SK-N-SH treated with all-trans-retinoic acid at 6 μM for 48 hours (cell line): Measurements from ENCODE around the gene ADAM19.
A peak's percentile ranks its signal among the peaks of the same experiment; 100 is the strongest.

Experiments
- ATAC-seq: fragments of 200-7000 bp; cut with Tn5 transposase; 3 replicates; pipeline ENCODE4 v1.9.1; 2020; ENCODE audit warnings: mild to moderate bottlenecking, moderate library complexity
- ARNTL ChIP-seq: fragments of 450-650 bp; formaldehyde crosslinking; IDR thresholded peaks from 2 replicates; pipeline ENCODE4 v1.5.0; 2020; ENCODE audit warnings: low read depth, mild to moderate bottlenecking, moderate library complexity, borderline replicate concordance
- BACH2 ChIP-seq: fragments of 250-450 bp; sonication (Bioruptor Pico); IDR thresholded peaks from 2 replicates; pipeline ENCODE4 v1.9.0; 2021; ENCODE audit warnings: mild to moderate bottlenecking, borderline replicate concordance
- CSDC2 ChIP-seq: fragments of 250-450 bp; sonication (Bioruptor Pico); IDR thresholded peaks from 2 replicates; pipeline ENCODE4 v1.5.0; 2020; ENCODE audit warnings: mild to moderate bottlenecking, moderate library complexity
- ESRRG ChIP-seq: fragments of 250-450 bp; sonication (Bioruptor Pico); IDR thresholded peaks from 2 replicates; pipeline ENCODE4 v1.6.1; 2021; ENCODE audit warnings: mild to moderate bottlenecking
- GLIS3 ChIP-seq: fragments of 250-450 bp; sonication (Bioruptor Pico); IDR thresholded peaks from 2 replicates; pipeline ENCODE4 v1.5.0; 2020; ENCODE audit warnings: mild to moderate bottlenecking, moderate library complexity
- ISL1 ChIP-seq: fragments of 250-450 bp; sonication (Bioruptor Pico); IDR thresholded peaks from 2 replicates; pipeline ENCODE4 v2.1.2; 2022; ENCODE audit warnings: mild to moderate bottlenecking, moderate library complexity
- OSR1 ChIP-seq: fragments of 250-450 bp; sonication (Bioruptor Pico); IDR thresholded peaks from 2 replicates; pipeline ENCODE4 v1.8.0; 2022; ENCODE audit warnings: moderate library complexity, mild to moderate bottlenecking, inconsistent platforms
- PPARA ChIP-seq: fragments of 250-450 bp; sonication (Bioruptor Pico); IDR thresholded peaks from 2 replicates; pipeline ENCODE4 v1.5.0; 2020; ENCODE audit warnings: mild to moderate bottlenecking, borderline replicate concordance
- RARB ChIP-seq: fragments of 250-450 bp; sonication (Bioruptor Pico); IDR thresholded peaks from 2 replicates; pipeline ENCODE4 v1.8.0; 2021; ENCODE audit warnings: mild to moderate bottlenecking, moderate library complexity
- SNAI2 ChIP-seq: fragments of 250-450 bp; sonication (Bioruptor Pico); IDR thresholded peaks from 2 replicates; pipeline ENCODE4 v1.5.0; 2020; ENCODE audit warnings: mild to moderate bottlenecking, moderate library complexity
- TCF4 ChIP-seq: fragments of 250-450 bp; sonication (Bioruptor Pico); IDR thresholded peaks from 2 replicates; pipeline ENCODE4 v1.8.0; 2021; ENCODE audit warnings: mild to moderate bottlenecking, moderate library complexity, borderline replicate concordance
- TOX ChIP-seq: fragments of 250-450 bp; sonication (Bioruptor Pico); IDR thresholded peaks from 2 replicates; pipeline ENCODE4 v1.8.0; 2021; ENCODE audit warnings: mild to moderate bottlenecking, moderate library complexity, borderline replicate concordance
- ZC3H10 ChIP-seq: fragments of 250-450 bp; sonication (Bioruptor Pico); IDR thresholded peaks from 2 replicates; pipeline ENCODE4 v1.5.1; 2021; ENCODE audit warnings: mild to moderate bottlenecking, moderate library complexity
- ZFP3 ChIP-seq: fragments of 250-450 bp; sonication (Bioruptor Pico); IDR thresholded peaks from 2 replicates; pipeline ENCODE4 v1.5.0; 2020; ENCODE audit warnings: mild to moderate bottlenecking, moderate library complexity
- ZFP30 ChIP-seq: fragments of 450-650 bp; formaldehyde crosslinking; IDR thresholded peaks from 2 replicates; pipeline ENCODE4 v1.5.0; 2022; ENCODE audit warnings: mild to moderate bottlenecking, moderate library complexity
- ZNF565 ChIP-seq: fragments of 450-650 bp; formaldehyde crosslinking; conservative IDR thresholded peaks from 2 replicates; pipeline ENCODE4 v1.5.0; 2020; ENCODE audit warnings: low read depth, mild to moderate bottlenecking, moderate library complexity
- ZNF70 ChIP-seq: fragments of 450-650 bp; formaldehyde crosslinking; IDR thresholded peaks from 2 replicates; pipeline ENCODE4 v1.5.0; 2020; ENCODE audit warnings: mild to moderate bottlenecking, moderate library complexity
- ZNF8 ChIP-seq: fragments of 450-650 bp; formaldehyde crosslinking; IDR thresholded peaks from 2 replicates; pipeline ENCODE4 v1.5.0; 2020; ENCODE audit warnings: mild to moderate bottlenecking, moderate library complexity
- TF ChIP-seq, protein P1 (sequence below): fragments of 250-450 bp; sonication (Bioruptor Pico); IDR thresholded peaks from 2 replicates; pipeline ENCODE4 v1.8.0; 2021; ENCODE audit warnings: low read depth, mild to moderate bottlenecking, moderate library complexity, borderline replicate concordance
- TF ChIP-seq, protein P2 (sequence below): fragments of 250-450 bp; sonication (Bioruptor Pico); IDR thresholded peaks from 2 replicates; pipeline ENCODE4 v1.5.0; 2020; ENCODE audit warnings: mild to moderate bottlenecking, moderate library complexity
- TF ChIP-seq, protein P3 (sequence below): fragments of 250-450 bp; sonication (Bioruptor Pico); IDR thresholded peaks from 2 replicates; pipeline ENCODE4 v1.5.1; 2020; ENCODE audit warnings: low read depth, mild to moderate bottlenecking, moderate library complexity
- TF ChIP-seq, protein P4 (sequence below): fragments of 250-450 bp; sonication (Bioruptor Pico); IDR thresholded peaks from 2 replicates; pipeline ENCODE4 v1.8.0; 2020; ENCODE audit warnings: mild to moderate bottlenecking, moderate library complexity, borderline replicate concordance
- TF ChIP-seq, protein P5 (sequence below): fragments of 250-450 bp; sonication (Bioruptor Pico); IDR thresholded peaks from 2 replicates; pipeline ENCODE4 v1.5.1; 2021; ENCODE audit warnings: mild to moderate bottlenecking, moderate library complexity

Gene ADAM19

DNA sequence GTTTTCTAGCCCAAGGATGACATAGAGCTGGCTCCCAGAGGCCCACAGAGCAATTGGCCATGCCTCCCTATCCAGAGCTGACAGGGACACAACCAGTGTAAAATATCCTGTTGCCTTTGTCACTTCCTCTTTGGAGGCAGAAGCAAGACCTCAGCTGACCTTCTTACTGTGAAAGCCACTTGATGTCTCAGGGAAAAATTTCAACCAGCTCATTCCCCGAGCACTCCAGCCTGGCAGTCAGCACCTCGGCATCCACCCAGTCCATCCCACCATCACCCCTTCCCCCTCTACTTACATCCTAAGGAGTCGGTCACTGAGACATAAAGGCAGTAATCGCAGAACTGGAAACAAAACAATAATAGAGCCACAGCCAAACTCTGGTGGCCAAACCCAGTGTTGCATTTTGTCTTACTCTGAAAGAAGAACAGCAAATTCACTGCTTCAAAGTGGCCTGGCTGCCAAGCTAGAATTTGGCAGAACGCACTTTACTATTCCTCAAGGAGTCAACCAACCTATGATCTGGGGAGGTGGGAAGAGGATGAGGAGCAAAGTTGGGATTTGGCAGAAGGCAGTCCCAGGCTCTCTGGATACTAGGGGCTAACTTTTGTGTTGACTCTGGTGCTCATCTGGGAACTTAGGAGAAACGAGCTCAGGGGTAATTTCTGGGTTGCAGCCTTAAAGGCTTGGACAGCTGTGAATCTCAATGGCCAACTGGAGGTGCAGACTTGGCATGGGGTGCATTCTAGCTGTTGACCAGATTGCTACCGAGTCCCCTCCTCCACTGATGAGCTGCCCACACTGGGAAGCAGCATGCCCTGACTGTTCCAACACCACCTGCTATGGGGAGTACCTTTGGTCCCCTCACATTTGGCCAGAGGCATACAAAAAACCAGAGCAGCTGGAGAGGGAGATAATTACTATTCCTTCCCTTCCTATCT, 101.9 kb downstream of the ADAM19 start:
- TF ChIP-seq ZNF70 (CRISPR knock-in tag), result no peak
- TF ChIP-seq GLIS3 (CRISPR knock-in tag), result no peak
- TF ChIP-seq, protein P1, sequence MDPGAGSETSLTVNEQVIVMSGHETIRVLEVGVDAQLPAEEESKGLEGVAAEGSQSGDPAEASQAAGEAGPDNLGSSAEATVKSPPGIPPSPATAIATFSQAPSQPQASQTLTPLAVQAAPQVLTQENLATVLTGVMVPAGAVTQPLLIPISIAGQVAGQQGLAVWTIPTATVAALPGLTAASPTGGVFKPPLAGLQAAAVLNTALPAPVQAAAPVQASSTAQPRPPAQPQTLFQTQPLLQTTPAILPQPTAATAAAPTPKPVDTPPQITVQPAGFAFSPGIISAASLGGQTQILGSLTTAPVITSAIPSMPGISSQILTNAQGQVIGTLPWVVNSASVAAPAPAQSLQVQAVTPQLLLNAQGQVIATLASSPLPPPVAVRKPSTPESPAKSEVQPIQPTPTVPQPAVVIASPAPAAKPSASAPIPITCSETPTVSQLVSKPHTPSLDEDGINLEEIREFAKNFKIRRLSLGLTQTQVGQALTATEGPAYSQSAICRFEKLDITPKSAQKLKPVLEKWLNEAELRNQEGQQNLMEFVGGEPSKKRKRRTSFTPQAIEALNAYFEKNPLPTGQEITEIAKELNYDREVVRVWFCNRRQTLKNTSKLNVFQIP (CRISPR knock-in tag), result no peak
- TF ChIP-seq ISL1 (CRISPR knock-in tag), result no peak
- ATAC-seq, result no peak; the same call in 1 of the 3 replicates

DNA sequence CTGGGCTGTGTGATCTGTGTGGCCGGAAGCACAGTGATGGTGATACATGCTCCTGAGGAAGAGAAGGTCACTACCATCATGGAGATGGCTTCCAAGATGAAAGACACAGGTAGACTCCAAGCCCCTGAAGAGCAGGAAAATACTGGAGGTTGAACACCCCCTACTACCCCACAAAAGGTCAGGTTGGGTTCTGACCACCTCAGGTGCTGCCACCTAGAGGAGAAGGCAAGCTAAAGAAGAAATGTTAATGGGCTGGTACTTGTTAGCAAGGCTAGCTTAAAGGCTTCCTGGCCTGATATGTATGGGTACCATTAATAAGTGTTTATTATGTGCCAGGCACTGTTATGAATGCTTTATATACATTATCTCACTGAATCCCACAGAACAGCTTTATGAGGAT, 103.9 kb downstream of the ADAM19 start:
- ATAC-seq, result peak; percentile 28
- TF ChIP-seq ZNF8 (CRISPR knock-in tag), result no peak
- TF ChIP-seq ISL1 (CRISPR knock-in tag), result no peak
- TF ChIP-seq SNAI2 (CRISPR knock-in tag), result no peak
- TF ChIP-seq PPARA (CRISPR knock-in tag), result no peak
- TF ChIP-seq, protein P2, sequence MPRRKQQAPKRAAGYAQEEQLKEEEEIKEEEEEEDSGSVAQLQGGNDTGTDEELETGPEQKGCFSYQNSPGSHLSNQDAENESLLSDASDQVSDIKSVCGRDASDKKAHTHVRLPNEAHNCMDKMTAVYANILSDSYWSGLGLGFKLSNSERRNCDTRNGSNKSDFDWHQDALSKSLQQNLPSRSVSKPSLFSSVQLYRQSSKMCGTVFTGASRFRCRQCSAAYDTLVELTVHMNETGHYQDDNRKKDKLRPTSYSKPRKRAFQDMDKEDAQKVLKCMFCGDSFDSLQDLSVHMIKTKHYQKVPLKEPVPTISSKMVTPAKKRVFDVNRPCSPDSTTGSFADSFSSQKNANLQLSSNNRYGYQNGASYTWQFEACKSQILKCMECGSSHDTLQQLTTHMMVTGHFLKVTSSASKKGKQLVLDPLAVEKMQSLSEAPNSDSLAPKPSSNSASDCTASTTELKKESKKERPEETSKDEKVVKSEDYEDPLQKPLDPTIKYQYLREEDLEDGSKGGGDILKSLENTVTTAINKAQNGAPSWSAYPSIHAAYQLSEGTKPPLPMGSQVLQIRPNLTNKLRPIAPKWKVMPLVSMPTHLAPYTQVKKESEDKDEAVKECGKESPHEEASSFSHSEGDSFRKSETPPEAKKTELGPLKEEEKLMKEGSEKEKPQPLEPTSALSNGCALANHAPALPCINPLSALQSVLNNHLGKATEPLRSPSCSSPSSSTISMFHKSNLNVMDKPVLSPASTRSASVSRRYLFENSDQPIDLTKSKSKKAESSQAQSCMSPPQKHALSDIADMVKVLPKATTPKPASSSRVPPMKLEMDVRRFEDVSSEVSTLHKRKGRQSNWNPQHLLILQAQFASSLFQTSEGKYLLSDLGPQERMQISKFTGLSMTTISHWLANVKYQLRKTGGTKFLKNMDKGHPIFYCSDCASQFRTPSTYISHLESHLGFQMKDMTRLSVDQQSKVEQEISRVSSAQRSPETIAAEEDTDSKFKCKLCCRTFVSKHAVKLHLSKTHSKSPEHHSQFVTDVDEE, result no peak
- no peak for TF ChIP-seq BACH2
- no peak for TF ChIP-seq TOX (CRISPR knock-in tag)
- TF ChIP-seq ZFP3 (CRISPR knock-in tag), result no peak
- no peak for TF ChIP-seq ZNF70 (CRISPR knock-in tag)
- TF ChIP-seq RARB (CRISPR knock-in tag), result no peak
- TF ChIP-seq OSR1 (CRISPR knock-in tag), result no peak
- TF ChIP-seq, protein P3, sequence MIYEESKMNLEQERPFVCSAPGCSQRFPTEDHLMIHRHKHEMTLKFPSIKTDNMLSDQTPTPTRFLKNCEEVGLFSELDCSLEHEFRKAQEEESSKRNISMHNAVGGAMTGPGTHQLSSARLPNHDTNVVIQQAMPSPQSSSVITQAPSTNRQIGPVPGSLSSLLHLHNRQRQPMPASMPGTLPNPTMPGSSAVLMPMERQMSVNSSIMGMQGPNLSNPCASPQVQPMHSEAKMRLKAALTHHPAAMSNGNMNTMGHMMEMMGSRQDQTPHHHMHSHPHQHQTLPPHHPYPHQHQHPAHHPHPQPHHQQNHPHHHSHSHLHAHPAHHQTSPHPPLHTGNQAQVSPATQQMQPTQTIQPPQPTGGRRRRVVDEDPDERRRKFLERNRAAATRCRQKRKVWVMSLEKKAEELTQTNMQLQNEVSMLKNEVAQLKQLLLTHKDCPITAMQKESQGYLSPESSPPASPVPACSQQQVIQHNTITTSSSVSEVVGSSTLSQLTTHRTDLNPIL (CRISPR knock-in tag), result no peak
- TF ChIP-seq, protein P4, sequence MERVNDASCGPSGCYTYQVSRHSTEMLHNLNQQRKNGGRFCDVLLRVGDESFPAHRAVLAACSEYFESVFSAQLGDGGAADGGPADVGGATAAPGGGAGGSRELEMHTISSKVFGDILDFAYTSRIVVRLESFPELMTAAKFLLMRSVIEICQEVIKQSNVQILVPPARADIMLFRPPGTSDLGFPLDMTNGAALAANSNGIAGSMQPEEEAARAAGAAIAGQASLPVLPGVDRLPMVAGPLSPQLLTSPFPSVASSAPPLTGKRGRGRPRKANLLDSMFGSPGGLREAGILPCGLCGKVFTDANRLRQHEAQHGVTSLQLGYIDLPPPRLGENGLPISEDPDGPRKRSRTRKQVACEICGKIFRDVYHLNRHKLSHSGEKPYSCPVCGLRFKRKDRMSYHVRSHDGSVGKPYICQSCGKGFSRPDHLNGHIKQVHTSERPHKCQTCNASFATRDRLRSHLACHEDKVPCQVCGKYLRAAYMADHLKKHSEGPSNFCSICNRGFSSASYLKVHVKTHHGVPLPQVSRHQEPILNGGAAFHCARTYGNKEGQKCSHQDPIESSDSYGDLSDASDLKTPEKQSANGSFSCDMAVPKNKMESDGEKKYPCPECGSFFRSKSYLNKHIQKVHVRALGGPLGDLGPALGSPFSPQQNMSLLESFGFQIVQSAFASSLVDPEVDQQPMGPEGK (CRISPR knock-in tag), result no peak
- no peak for TF ChIP-seq GLIS3 (CRISPR knock-in tag)
- no peak for TF ChIP-seq ZNF565
- no peak for TF ChIP-seq ZC3H10 (CRISPR knock-in tag)
- TF ChIP-seq ARNTL, result no peak
- no peak for TF ChIP-seq CSDC2 (CRISPR knock-in tag)
- TF ChIP-seq TCF4, result no peak
- TF ChIP-seq, all 23 proteins: peak for 0

DNA sequence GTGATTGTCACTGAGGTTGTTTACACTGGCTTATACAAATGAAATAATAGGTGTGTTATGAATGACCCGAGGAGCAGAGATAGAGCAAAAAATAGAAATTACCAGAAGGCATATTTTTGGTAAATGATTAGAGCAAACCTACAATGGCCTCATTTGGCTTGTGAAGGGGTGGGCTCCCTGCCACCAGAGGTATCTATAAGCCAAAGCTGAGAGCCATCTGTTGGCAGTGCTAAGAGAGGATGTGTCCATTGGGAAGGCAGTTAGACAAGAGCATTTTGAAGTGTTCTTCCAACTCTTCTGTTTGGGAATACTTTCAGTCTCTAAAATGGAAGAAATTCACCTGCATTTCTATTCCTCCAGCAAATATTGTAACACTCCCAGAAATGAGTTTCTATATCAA, 104.9 kb downstream of the ADAM19 start:
- no peak for ATAC-seq
- TF ChIP-seq ZFP3 (CRISPR knock-in tag) (no peak), ISL1 (CRISPR knock-in tag) (no peak), OSR1 (CRISPR knock-in tag) (no peak), TOX (CRISPR knock-in tag) (no peak), ZNF565 (no peak), ESRRG (CRISPR knock-in tag) (no peak), ZNF70 (CRISPR knock-in tag) (no peak), ZFP30 (no peak), GLIS3 (CRISPR knock-in tag) (no peak), ZC3H10 (CRISPR knock-in tag) (no peak), ZNF8 (CRISPR knock-in tag) (no peak), CSDC2 (CRISPR knock-in tag) (no peak), ARNTL (no peak)
- TF ChIP-seq, protein P1 (CRISPR knock-in tag), result no peak
- TF ChIP-seq, protein P5, sequence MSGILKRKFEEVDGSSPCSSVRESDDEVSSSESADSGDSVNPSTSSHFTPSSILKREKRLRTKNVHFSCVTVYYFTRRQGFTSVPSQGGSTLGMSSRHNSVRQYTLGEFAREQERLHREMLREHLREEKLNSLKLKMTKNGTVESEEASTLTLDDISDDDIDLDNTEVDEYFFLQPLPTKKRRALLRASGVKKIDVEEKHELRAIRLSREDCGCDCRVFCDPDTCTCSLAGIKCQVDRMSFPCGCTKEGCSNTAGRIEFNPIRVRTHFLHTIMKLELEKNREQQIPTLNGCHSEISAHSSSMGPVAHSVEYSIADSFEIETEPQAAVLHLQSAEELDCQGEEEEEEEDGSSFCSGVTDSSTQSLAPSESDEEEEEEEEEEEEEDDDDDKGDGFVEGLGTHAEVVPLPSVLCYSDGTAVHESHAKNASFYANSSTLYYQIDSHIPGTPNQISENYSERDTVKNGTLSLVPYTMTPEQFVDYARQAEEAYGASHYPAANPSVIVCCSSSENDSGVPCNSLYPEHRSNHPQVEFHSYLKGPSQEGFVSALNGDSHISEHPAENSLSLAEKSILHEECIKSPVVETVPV (CRISPR knock-in tag), result no peak
- TF ChIP-seq, protein P3 (CRISPR knock-in tag), result no peak
